ENCODE measurements around the gene IARS2.
"Not testable (repeated sequence)": the region's sequence is repeated elsewhere in the genome, so short reads cannot be mapped to it uniquely, and the experiment has no call there.

The IARS2 gene

DNA sequence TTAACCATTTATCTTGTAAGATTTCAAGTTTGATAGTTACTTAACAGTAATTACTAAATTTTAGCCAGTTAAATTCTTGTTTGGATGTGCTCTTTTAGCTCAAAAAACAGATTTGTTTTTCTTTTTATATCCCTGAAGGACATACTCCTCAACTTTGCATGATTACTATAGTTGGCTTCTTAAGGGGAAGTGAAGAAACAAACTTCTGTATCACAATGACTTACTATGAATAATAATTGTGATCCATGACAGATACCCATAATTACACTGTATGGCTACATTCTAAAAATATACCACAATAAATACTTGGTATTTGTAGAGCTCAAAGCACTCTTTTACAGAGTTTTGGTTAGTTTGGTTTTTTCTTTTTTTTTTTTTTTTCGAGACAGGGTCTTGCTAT is 55.8 kb downstream of the IARS2 start:
- no peak for DNase-seq
- Histone ChIP-seq H3K9me3 (no peaks in the 10 kb centered on the region), H3K36me3 (peaks cover 22 to 66% (median 59%) of the 10 kb centered on the region in 3 donors), H3K27ac (no peak overlapping the region), H3K4me3 (no peak overlapping the region), H3K4me1 (peaks cover 0 to 8% (median 3%) of the 10 kb centered on the region in 4 donors), H3K27me3 (no peaks in the 10 kb centered on the region)
- intact Hi-C loops (cut with DNase I; ENCODE audit: low total_unique reads), result no loop called here
- TF ChIP-seq, protein P1, sequence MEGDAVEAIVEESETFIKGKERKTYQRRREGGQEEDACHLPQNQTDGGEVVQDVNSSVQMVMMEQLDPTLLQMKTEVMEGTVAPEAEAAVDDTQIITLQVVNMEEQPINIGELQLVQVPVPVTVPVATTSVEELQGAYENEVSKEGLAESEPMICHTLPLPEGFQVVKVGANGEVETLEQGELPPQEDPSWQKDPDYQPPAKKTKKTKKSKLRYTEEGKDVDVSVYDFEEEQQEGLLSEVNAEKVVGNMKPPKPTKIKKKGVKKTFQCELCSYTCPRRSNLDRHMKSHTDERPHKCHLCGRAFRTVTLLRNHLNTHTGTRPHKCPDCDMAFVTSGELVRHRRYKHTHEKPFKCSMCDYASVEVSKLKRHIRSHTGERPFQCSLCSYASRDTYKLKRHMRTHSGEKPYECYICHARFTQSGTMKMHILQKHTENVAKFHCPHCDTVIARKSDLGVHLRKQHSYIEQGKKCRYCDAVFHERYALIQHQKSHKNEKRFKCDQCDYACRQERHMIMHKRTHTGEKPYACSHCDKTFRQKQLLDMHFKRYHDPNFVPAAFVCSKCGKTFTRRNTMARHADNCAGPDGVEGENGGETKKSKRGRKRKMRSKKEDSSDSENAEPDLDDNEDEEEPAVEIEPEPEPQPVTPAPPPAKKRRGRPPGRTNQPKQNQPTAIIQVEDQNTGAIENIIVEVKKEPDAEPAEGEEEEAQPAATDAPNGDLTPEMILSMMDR (IDR thresholded peaks at IDR 0.05), result no peak

DNA sequence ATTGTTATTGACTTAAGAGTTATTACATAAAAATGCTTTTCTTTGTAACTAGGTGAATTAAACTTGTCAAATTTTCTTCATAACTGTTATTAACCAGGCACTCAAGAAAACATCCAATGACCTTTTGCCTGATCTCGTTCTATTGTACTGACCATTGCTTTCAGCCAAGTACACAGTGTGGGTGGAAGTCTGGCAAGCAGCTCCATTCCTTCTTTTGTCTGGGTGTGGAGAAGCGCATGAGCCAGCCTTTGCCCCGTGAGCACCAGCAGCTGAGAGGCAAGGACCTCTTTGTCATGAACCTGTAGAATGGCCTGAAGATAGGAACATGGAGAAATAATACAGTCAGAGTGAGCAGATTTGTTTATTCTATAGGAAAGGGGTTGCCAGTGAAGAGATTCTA is 57.5 kb downstream of the IARS2 start:
- no peaks in the 10 kb centered on the region for H3K9me3 ChIP-seq
- no peaks in the 10 kb centered on the region for H3K27me3 ChIP-seq
- H3K4me1 ChIP-seq, result peaks cover 0 to 8% (median 3%) of the 10 kb centered on the region in 4 donors
- H3K27ac ChIP-seq, result peak overlapping the region; percentile 9 to 14
- intact Hi-C loops (cut with DNase I; ENCODE audit: low total_unique reads), result no loop called here
- H3K4me3 ChIP-seq, result no peak overlapping the region
- peak in 1 of 2 donors; percentile 36 for DNase-seq
- peaks cover 27 to 67% (median 62%) of the 10 kb centered on the region in 3 donors for H3K36me3 ChIP-seq
- TF ChIP-seq, protein P1 (IDR thresholded peaks at IDR 0.05), result no peak

DNA sequence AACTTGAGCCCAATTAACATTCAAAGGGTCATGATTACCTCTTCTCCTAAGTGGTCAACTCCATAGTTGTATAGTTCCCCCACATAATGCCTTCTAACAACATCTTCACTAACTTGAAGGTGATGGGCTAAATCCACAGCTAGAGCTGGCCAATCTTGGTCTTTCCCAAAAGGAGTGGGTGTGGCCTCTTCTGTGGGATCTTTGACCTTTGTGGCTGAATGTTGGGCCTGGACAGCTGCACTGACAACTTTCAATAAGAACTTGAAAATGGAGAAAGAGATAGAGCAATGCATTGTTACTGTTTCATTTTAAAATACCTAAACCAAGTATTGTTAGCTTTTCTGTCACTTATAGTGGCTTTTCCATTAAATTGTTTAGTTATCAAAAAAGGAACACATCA is 59.2 kb downstream of the IARS2 start:
- peaks cover 29 to 67% (median 62%) of the 10 kb centered on the region in 3 donors for H3K36me3 ChIP-seq
- H3K4me3 ChIP-seq, result no peak overlapping the region
- no peaks in the 10 kb centered on the region for H3K9me3 ChIP-seq
- TF ChIP-seq, protein P1 (IDR thresholded peaks at IDR 0.05), result no peak
- intact Hi-C loops (cut with DNase I; ENCODE audit: low total_unique reads), result no loop called here
- no peak overlapping the region for H3K27ac ChIP-seq
- no peak for DNase-seq
- H3K27me3 ChIP-seq, result no peaks in the 10 kb centered on the region
- peaks cover 0 to 8% (median 3%) of the 10 kb centered on the region in 4 donors for H3K4me1 ChIP-seq

DNA sequence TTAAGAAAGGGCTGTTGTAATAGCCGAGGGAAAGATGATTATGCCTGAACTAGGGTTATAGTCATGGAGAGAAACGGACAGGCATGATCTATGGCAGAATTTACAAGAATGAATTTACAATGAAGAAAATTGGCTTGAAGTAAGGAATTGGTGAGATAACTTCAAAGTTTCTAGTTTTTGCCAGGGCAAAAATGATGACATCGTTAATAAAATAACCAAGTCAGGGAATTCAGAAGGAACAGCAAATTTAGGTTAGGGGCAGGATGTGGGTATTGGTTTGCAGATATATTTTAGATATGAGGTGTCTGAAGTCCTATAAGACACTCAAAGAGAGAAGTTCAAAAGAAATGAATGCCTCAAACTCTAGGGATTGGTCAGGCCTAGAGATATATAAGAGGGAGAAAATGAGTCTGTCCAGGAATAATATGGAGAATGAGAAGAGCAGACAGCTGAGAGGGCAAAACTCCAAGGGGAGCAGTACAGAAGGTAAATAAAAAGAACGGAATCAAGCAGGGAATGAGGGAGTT is 62.8 kb downstream of the IARS2 start:
- Histone ChIP-seq H3K36me3 (peaks cover 36 to 81% (median 78%) of the 10 kb centered on the region in 3 donors), H3K27me3 (no peaks in the 10 kb centered on the region), H3K9me3 (no peaks in the 10 kb centered on the region), H3K4me1 (peaks cover 0 to 4% (median 0%) of the 10 kb centered on the region in 4 donors), H3K4me3 (no peak overlapping the region), H3K27ac (no peak overlapping the region)
- TF ChIP-seq, protein P1 (IDR thresholded peaks at IDR 0.05), result no peak
- DNase-seq, result no peak
- intact Hi-C loops (cut with DNase I; ENCODE audit: low total_unique reads), result no loop called here

DNA sequence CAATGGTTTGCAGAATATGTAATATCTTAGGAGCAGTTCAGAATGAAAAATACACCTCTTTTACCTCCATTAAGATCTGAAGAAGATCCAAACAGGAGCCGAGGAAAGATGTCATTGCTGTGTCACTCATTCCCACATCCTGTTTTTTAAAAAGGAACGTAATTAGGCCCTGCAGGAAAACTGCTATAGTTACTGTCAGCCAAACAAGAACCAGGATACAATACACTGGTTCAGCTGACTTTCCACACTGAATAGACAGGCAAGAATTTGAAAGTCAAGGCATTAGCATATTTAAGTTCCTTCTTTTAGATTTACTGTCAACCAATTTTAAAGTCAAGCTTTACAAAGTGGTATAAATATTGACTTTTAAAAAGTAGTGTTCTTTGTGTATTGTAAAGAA is 63.8 kb downstream of the IARS2 start:
- H3K27ac ChIP-seq, result no peak overlapping the region
- no peak overlapping the region for H3K4me3 ChIP-seq
- intact Hi-C loops (cut with DNase I; ENCODE audit: low total_unique reads), result no loop called here
- DNase-seq, result no peak
- no peaks in the 10 kb centered on the region for H3K4me1 ChIP-seq
- TF ChIP-seq, protein P1 (IDR thresholded peaks at IDR 0.05), result no peak
- no peaks in the 10 kb centered on the region for H3K27me3 ChIP-seq
- H3K9me3 ChIP-seq, result no peaks in the 10 kb centered on the region
- peaks cover 39 to 71% (median 69%) of the 10 kb centered on the region in 3 donors for H3K36me3 ChIP-seq

DNA sequence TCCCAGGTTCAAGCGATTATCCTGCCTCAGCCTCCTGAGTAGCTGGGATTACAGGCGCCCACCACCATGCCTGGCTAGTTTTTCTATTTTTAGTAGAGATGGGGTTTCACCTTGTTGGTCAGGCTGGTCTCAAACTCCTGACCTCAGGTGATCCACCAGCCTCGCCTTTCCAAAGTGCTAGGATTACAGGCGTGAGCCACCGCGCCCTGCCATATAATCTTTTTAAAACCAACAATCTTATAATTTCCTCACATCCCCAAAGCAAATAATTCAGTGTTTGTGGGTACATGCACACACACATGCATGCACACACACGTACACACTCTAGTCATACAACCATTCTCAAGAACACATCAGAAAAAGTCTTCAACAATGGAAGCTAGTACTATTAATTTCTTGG is 64.6 kb downstream of the IARS2 start:
- H3K4me1 ChIP-seq; H3K27ac ChIP-seq; intact Hi-C loops (cut with DNase I; ENCODE audit: low total_unique reads); DNase-seq; H3K4me3 ChIP-seq; H3K27me3 ChIP-seq; H3K9me3 ChIP-seq: not testable (repeated sequence)
- H3K36me3 ChIP-seq, result peaks cover 39 to 63% (median 63%) of the 10 kb centered on the region in 3 donors

All from tibial artery (tissue), 4 donors.